NK-92 (cell line): ENCODE data around the gene KDM4B.
"Not testable (repeated sequence)": the region's sequence is repeated elsewhere in the genome, so short reads cannot be mapped to it uniquely, and the experiment has no call there.

ENCODE experiments used
- DNase-seq: peaks from one replicate; lab custom pipeline; 2025; ENCODE audit not compliant: unreplicated experiment; lab: John Stamatoyannopoulos, UW

KDM4B gene

DNA sequence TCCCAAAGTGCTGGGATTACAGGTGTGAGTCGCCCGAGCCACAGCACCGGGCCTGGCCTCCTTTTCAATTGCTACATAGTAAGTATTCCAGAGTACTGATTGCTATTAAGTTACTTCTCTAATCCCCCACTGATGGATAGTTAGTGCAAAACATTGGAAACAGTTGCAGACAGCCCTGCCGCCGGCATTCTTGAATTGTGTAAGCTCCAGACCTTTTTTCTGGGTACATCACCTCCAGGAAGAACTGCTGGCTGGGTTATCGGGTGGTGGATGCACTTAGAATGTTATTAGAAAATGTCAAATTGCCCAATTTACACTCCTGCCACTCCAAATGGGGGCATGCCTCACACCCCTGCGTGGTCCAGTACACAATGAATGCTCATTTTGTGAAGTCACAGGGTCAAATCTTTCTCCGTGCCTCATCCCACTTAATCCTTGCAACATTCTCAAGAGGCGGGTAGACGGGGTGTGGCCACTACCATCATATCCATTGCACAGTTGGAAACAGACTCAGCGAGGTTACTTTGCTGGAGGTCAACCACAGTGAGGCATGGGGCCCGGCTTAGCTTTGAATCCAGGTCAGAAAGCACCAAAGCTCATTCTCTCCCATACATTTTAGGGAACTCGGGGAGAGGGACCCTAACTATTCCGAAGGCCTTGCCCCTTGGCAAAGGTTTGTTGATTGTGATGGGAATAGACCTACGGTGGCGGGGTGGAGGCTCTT is 1.0 kb upstream of the KDM4B start:
- DNase-seq = no peak

DNA sequence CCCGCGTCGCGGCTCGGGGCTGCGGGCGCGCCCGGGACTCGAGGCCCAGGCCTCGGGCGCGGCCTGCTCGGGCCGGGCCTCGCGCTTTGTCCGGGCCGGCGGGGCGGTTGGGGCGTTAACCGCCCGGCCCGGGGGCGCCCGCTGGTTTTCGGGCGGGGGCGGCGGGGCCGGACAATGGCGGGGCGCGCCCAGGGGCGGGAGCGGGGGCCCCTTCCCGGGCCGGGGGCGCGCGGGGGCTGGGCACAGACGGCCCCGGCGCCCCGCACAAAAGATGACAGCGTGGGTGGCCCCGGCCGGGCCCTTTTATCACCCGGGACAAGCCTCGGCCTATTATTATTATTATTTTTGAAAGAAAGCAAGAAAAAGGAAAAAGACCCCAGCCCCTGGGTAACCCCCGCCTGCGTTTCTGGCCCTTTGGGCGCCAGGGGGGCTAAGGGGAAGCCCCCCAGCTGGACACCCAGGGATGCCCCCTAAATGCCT is 419 bp downstream of the KDM4B start:
- no peak for DNase-seq

DNA sequence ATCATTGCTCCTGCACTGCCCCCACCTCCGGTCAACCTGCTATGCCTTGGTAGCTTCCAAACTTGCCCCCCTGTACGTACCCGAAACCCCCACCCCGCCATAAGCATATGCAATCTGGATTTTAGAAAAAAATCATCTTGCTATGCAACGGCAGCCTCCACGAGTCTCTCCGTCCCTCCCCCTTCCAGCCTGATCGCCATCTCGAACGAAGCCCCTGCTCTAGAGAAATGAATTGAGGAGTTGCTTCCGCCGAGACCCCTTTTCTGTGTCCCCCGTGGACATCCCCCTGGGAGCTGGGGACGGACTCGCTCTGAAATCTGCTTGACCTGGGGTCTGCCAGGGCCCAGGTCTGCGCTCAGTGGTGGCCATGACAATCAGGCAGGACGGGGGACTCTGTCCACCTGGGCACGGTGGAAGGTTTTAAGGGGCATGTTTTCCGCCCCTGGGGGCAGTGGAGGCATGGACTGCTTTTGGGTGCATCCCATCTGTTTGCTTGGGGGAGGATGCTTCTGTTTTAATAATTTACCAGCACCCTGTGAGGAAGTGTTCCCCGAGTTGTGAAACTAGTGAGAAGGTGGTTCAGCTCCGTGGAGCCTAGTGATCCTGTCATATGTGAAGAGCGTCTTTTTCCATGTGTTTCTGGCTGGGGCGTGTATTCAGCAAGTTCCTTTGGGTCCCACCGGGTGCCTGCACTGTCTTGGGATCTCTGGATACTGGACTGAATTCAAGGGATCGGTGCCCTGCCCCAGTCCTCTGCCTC is 1.0 kb downstream of the KDM4B start:
- no peak for DNase-seq

DNA sequence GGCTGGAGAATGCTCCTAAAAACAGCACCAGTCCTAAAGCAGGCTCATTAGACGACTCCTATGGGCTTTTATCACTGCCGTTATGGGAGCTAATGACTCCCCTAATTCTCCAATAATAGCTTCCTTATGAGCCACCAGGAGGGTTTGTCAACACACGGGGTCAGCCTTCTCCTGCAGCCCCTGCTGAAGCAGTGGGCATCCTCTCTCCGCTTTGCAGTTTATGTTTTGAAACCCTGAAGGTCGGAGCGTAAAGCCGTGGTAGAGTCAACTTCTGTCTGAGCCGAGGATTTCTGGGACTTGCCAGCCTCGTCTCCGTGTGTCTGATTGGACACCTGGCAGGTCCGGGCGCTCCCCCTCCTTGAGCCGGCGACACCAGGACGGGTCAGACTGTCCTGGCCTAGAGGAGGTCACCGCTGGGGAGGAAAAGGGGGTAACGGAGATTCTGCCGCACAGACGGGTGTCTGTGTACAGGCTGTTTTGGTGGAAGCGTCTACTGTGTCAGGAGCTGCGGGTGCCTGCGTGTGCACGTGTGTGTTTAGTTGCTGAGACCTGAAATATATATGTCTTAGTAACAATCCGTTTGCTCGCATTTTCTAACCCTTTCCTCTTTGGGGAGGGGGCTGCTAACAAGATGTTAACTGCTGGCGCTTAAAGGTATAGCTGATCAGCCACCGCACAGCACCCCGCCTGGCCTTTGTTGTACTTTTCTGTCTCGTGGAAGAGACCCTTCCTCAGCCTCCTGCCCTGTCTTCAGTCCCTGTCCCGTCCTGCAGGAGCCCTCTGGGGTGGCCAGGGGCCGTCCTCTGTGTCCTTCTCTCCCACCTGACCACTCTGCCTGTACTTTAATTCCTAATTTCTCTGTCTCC is 1.9 kb downstream of the KDM4B start:
- no peak for DNase-seq

DNA sequence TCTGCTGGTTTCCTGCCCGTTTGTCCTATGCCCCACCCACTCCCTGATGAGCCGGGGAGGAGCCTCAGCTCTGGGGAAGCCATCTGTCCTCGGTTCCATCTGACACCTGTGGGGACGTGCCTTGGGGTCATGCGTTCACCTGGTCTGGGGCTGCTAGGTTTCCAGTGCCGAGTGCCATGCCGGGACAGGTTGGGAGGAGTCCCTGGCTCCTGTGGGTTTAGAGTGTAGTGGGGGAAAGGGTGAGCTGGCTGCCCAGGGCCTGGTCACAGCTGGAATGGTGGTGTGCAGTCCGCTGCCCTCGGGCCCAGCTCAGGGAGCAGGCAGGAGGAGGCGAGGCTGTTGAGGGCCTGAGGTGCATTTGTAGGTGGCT is 2.5 kb downstream of the KDM4B start:
- DNase-seq = no peak

DNA sequence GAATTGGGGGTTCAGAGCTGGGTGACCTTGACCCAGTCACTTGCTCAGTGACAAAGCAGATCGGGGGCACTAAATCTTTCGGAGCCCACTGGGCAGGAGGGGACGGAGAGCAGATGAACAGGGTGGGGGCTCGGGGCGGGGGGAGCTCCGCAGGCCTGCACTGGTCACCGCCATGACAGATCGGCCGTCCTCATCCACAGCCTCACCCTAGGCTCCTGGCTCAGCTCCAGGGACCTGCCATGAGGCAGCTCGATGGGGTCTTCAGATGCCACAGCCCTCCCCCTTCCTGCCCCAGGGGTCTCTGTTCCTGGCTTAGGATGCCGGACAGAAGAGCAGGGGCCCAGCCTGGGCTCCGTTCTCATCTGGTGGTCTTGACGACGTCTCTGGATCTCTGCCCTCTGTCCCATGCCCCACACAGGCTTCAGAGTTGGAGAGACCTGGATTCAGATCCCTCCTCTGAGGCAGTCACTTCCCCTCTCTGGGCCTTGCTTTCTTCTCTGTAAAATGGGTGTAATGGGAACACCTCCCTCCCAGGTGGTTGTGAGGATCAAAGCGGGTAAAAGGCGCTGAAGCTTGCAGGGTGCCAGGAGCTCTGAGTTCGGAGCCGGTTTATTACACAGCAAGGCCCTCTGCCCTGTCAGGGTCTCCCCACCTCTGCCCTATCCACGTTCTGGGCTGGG is 3.0 kb downstream of the KDM4B start:
- no peak for DNase-seq

DNA sequence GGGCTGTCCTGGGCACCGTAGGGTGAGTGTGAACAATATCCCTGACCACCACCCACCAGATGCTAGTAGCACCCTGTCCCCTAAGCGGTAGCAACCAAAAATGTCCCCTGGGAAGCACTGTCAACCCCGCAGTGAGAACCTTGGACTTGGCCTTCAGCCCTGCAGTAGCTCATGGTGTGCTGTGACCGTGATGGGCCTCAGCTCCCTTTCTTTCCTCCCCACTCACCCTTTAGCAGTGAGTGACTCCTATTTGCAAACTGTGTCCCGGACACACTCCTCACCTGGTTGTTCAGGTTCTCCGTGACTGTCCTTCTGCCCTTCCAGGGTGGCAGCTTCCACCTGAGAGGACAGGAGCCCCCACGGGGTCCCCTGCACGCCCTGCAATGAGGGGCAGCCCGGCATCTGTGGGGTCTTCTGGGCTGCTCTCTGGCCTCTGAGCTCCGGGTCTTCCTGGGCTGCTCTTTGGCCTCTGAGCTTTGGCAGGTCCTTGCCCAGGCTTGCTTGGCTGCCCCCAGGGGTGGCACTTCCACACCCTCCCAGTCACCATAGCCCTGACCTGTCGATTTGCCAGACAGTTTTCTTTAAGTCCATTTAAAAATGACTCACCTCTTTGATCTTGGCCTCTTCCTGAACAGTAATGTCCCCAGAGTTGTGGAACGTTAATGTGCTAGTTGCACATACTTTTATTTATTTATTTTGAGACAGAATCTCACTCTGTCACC is 3.8 kb downstream of the KDM4B start:
- no peak for DNase-seq

DNA sequence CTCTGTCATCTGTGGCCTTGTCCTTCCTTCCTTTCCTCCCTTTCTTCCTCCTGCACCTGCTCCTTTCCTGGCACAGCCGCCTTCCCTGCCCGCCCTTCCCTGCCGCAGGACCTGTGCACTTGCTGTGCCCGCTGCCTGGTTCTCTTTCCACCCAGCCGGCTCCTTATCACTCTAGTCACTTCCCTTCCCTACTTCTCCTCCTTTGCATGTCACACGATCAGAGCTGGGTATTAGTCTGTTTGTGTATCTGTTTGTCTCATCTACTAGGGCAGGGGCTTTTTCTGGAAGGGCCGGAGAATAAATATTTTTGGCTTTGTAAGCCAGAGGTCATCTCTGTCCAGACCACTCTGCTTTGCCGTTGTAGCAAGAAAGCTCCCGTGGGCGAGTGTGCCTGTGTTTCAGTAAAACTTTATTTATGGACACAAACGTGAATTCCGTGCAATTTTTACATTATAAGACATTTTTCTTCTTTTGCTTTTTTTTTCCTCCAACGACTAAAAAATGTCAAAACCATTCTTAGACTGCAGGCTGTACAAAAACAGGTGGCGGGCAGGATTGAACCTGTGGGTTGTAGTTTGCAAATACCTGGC is 6.1 kb downstream of the KDM4B start:
- no peak for DNase-seq

DNA sequence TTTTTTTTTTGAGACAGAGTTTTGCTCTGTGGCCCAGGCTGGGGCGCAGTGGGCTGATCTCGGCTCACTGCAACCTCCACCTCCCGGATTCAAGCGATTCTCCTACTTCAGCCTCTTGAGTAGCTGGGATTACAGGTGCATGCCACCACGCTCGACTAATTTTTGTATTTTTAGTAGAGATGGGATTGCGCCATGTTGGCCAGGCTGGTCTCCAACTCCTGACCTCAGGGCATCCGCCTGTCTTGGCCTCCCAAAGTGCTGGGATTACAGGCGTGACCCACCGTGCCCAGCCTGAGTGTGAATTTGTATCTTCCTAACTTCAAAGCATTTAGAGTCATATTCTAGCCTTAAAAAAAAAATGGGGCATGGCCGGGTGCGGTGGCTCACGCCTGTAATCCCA is 6.7 kb downstream of the KDM4B start:
- DNase-seq = not testable (repeated sequence)

DNA sequence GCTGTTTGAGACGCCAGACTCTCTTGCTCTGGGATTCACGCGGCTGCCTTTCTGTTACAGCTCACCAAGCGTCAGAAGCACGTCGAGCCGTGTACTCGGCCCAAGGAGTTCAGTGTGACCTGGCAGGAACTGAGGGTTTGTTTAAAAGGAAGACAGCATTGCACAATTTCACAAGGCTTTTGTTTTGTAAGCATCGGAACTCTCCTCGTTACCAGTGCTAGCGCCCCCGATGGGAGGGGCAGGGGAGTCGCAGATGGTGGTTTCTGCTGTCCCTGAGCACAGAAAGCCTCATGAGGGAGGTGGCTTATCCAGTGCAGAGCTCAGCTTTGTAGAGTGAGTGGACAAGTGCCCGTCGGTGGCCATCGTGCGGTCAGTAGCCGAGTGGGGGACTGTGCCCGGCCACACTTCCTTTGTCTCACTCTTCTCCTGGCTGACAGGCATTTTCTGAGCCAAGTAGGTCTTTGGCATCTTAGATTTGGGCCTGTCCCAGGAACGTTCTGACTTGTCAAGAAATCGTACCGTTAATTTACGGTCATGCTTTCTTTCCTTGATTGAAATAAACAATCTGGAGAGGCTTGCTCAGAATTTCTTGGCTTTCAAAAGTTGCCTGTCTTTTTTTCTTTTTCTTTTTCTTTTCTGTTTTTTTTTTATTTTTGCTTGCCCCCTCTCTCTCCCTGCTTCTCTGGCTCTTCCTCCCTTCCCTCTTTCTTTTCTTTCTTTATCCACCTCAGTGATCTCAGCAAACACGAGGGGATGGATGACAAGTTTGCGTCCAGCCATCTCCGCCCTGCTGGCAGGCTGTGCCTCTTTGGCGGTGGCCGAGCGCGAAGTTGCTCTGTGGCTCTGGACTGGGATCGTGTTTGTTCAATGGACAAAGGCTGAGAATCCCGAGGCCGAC is 7.7 kb downstream of the KDM4B start:
- DNase-seq = no peak

DNA sequence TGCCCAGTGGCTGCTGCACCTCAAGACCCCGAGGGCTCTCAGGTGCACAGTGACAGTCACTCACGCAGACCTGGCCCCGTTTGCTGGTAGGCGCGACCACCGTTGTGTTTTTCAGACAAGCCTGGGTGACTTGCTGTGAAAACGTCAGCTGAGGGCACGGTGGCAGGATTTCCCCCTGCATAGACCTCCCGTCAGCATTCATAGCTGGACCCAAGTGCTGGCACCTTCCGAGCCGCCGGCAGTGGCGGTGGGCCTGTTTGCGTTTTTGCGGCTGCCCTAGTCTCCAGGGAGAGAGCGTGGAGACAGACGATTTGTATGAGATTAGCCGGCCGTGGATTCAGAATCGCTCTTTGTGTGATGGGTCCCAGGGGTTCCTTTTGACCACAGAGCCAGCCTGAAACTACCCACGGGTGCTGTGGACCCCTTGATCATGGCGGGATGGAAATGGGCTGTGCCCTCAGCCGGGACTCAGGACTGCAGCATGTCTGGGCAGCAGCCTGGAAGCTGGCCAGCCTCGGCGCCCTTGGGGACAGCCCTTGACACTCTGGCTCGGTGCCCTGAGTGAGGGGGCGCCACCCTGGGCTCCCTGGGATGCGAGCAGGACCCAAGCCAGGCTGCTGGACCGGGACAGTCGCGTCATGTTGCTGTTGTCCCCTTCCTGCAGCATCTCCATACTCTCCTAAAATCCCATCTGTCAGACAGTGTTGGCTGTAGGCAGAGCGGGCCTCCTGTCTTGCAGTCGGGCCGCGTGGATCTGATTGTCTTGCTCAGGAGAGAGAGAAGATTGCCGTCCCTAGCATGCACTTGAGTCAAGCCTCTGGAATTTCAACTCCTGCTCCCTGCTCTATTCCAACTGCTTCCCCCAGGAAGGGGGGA is 8.6 kb downstream of the KDM4B start:
- no peak for DNase-seq

DNA sequence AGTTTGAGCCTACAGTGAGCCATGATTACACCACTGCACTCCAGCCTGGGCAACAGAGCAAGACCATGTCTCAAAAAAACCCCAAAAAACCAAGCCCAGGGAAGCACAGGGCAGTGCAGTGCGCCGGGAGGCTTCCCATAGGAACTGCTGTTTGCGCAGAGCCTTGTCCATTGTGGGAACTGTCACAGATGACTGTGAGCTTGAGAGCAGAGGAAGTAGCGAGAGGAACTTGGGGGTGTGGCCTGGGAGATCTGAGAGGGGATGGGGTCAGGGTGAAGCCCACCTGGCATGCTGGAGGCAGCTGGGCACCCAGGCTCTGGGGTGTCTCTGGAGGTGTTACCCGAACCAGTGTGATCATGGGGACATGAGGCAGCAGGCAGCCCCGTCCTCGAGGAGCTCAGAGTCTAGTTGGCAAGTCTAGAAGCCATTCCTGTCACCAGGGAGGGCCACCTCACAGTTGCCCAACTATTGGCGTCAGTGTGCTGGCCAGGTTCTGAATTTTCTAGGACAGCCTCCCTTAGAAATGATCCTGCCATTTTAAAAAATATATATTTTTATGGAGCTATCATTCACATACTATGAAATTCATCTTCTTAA is 10.4 kb downstream of the KDM4B start:
- DNase-seq = no peak

DNA sequence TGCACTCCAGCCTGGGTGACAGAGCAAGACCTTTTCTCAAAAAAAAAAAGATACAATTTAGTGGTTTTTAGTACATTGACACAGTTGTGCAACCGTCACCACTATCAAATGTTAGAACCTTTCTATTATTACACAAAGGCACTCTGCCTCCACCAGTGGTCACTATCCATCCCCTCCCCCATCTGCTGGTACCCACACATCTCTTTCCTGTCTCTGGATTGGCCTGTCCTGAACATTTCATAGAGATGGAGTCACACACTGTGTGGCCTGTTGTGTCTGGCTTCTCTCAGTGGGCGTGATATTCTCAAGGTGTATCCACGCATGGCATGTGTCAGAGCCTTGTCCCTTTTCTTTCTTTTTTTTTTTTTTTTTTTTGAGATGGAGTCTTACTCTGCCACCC is 11.2 kb downstream of the KDM4B start:
- no peak for DNase-seq

DNA sequence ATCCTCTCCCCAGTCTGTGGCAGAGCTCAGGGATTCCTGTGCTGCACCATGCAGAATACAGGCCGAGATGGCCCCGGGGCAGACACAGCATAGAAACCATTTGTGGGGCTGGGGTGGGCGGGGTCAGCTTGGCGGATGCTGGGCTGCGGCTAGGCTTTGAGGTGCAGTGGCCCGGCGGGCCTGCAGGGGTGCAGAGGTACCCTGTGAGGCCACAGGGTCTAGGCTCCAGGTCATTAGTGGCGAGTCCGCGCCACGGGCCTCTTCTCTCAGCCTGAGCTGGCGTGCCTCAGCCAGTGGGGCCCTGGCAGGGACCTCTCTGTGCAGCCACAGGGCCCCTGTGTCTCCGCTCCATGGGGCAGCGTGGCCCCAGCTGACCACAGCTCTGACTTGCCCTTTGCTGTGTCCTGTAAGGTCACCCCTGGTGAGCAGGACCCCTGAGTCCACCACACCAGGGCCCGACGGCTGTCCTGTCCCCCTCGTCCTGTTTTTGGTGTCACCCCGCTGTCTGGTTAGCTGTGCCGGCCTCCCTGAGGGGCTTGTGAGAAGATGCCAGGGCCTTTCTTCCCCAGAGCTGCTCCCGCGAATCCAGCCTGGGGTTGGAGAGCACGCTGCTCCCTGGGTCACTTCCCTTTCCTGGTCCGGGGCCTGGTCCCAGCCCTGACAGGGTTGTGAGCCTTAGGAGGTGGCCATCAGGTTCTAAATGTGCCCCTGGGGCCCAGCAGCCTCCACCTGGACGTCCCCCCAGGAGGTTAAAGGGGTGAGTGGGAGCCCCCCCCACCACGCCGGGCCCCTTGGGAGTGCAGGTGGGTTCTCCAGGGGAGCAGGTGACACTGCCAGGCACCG is 12.1 kb downstream of the KDM4B start:
- DNase-seq = no peak

DNA sequence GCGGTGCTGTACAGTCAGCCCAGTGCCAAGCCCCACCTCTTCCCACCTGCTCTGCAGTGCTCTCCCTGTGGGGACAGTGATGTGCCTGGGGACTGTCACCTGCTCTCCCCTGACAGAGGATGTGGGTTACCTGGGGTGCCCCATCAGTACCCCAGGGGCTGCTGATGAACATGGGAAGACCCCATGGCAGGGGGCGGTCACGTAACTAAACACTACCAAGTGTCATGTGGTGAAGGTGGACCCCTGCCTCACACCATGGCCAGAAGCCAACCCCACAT is 12.7 kb downstream of the KDM4B start:
- no peak for DNase-seq

DNA sequence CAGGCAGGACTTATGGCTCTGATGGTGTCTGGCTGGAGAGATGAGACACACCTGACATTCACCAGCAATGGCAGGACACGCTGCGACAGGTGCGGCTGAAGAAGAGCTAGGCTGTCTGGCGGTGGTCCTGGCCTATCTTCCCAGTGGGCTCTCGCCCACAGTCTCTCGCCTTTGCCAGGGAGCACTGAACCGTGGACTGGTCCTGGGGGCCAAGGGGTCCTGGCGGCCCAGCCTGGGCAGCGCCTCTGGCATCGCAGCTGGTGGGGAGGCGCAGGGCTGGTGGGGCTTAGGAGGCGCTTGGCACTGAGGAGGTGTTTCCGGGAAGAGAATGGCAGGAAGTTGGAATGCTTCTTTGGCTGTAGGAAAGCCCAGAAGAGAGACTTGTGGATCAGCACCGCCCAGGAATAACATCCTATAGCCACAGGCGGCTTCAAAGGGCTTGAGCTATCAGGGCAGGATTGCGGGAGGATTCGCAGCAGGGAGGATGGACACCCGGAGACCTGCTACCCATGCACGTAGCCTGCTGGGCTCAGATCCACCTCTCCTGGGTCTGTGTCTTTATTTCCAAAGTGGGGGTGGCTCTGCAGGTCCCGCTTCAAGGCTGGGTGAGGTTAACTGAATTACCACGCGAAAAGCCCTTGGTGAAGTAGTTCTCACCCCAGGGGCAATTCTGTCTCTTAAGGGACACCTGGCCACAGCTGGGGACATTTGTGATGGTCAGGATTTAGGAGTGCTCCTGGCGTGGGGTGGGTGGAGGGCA is 14.6 kb downstream of the KDM4B start:
- no peak for DNase-seq

DNA sequence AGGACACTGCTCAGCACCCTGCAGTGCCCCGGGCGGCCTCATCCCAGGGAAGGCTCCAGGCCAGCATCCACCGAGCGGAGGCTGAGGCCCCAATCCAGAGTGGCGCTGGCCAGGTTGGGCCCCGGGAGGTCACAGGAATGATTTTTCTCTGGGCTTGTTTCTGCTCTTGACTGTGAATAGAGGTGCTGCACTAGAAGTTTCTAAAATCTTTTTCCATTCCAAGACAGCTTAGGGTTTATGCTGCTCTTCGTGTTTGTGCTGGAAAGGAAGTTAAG is 15.1 kb downstream of the KDM4B start:
- DNase-seq = no peak
